GM12892 (cell line): ENCODE results near the gene LRFN4.

ENCODE experiments used
- POLR2A ChIP-seq: IDR thresholded peaks from 2 replicates; pipeline ENCODE4 v1.6.1; 2011; ENCODE audit warnings: low read depth, low read length, control low read depth
- POLR2AphosphoS5 ChIP-seq: IDR thresholded peaks from 2 replicates; pipeline ENCODE4 v1.6.1; 2011; ENCODE audit warnings: low read depth, low read length, control low read depth

GRCh38 chr11:66905631-66906030 lies 48.8 kb downstream of the LRFN4 start:
- TF ChIP-seq POLR2A (no peak), POLR2AphosphoS5 (no peak)
